Activated CD8-positive, alpha-beta memory T cell treated with anti-CD3 and anti-CD28 coated beads, Interleukin-2, amount 50 U/mL, for 24 hours (primary cell): Measurements from ENCODE around the gene CALCB.

Source experiments
- DNase-seq: peaks from one replicate; pipeline ENCODE4 v3.0.0-alpha.2; 2020; ENCODE audit errors: extremely low read depth

The CALCB gene

GRCh38 chr11:15118431-15118830 lies 45.0 kb downstream of the CALCB start:
- DNase-seq, result no peak

DNA sequence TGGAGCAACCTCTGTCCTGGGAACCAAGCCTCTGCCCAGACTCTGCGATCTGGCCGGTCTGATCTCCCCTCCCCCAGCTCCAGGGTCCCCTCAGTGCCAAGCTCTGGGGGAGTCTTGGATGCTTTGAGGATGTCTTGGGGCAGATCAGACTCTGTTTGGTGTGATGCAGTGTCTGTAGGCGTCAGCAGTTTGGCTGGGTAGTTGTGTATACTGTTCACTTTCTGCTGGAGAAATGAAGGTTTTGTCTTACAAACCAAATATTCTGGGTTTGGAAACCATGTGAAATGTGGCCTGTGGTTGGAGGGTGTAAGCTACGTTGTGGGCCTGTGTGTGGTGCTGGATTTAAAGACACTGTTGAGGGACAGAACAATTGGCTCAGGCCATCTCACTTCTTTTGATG lies 46.0 kb downstream of the CALCB start:
- no peak for DNase-seq

DNA sequence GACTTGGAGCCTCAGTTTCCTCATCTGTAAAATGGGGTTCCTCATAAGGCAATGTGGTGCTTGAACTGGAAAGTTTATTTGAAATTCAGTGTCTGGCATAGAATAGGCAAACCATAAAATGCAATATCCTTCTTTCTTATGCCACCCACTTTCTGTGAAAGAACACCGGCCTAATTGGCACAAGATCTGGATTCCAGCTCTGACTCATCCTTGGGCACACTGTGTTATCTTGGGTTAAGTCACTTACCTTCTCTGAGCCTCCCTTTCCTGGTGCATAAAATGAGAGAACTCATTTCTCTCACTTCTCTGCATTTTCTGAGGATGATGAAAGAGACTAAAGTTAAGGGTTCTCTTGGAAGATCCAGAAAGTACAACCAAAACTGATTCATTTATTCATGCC lies 46.4 kb downstream of the CALCB start:
- no peak for DNase-seq

GRCh38 chr11:15123849-15124248 lies 50.5 kb downstream of the CALCB start:
- DNase-seq, result no peak

- no peak for DNase-seq
Measured at GRCh38 chr11:15124528-15124927, 51.1 kb downstream of the CALCB start.

- DNase-seq, result no peak
Measured at GRCh38 chr11:15127341-15127740, 53.9 kb downstream of the CALCB start.
